ENCODE results near the gene CNPPD1.

CNPPD1 gene

DNA sequence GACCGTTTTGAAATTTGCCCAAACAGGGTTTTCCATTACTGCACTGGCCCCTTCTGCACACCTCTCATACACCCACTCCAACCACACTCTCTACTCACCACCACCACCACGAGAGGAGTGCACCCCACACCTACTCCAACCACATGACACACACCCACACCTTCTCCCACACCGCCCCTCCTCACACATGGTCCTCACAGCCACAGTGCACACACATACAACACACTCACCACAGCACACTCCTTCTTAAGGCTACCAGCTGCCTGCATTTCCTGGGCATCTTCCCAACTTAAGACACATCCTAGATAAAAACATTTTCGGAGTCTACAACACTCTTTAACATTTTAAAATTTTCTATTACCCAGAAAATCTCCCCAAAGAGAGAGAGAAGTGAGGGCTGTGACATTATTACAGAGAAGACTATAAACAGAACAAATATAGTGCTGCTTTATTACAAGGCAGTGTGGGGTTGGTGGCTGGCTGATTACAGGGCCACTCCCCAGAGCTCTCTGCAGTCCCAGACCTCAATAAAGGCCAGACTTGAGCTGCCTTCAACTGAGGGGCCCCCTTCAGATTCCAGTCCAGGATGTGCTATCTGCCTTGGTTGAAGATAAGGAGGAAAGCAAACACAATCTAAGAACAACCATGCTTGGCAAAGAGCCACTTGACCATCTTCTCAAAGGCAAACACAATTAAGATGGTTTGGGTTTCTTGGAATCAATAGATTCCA is 52.2 kb downstream of the CNPPD1 start:
- no peak overlapping the region for H3K27ac ChIP-seq
- DNase-seq (ENCODE audit: low read depth, low spot score), result no peak

DNA sequence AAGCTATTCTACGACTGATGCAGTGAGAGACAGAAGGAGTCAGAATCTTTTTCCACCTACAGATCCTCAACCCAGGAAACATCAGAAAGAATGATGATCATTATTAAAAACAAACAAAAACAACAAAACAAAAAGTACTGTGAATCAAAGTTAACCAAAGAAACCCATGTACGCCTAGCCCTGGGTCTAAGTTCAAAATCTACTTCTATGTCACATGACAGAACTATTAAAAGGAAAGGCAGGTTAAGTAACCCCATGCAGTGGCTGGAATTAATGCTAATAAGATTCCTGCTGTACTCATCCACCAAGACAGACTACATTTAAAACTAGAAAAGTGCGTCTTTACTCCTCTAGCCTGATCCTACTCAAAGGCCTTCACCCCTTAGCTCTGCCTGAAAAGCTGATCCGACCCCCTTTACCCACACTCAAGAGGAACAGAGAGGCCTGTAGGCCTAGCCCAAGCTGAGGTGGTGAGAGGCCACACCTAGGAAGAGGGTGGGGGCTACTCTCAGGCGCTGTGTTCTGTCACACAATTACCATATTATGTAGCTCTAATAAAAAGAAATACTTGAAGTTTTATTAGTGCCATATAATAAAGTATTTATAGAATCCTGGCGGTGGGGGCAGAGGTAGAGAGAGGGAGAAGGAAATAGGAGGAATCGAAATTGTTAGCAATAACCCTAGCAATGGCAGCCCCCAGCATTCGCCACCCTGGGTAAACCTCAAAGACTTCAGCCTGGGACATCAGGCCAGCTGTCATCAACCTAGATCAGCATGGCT is 53.2 kb downstream of the CNPPD1 start:
- H3K27ac ChIP-seq, result no peak overlapping the region
- no peak for DNase-seq (ENCODE audit: low read depth, low spot score)

DNA sequence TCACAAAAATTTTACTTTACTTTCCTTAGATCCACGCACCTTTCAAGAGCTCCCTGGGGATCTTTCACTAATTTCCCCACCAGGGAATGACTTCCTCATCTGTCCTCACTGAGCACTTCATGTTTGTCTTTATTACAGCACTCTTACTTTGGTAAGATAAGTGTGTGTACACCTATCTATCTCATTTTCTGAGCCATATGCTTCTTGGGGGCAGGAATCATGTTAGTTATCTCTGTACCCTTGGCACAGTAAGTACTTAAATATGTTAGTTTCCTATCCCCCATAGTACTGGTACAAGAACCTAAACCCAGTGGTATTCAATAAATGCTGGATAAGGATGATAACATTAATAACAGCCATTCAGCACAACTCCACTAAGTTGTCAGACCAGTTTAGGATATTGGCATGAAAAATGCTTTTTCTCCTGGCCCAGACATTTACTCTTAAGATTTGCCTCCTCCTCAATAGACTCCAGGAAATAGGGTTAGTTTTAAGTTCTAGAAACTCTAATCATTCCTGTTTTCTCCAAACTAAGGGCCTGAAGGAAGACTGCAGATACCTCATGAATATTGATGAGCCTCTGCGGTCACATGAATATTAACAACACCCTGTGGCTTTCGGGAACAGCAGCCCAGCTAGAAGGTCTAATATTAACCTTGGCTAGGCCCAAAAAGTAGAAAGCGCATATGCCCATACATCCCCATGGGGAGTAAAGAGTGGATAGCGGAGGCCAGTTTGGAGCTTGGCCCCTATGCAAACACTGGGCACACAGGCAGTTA is 54.3 kb downstream of the CNPPD1 start:
- no peak overlapping the region for H3K27ac ChIP-seq
- no peak for DNase-seq (ENCODE audit: low read depth, low spot score)

Measured in epithelial cell of prostate (primary cell).